Measurements from ENCODE around the gene LRG1.

LRG1 gene, protein sequence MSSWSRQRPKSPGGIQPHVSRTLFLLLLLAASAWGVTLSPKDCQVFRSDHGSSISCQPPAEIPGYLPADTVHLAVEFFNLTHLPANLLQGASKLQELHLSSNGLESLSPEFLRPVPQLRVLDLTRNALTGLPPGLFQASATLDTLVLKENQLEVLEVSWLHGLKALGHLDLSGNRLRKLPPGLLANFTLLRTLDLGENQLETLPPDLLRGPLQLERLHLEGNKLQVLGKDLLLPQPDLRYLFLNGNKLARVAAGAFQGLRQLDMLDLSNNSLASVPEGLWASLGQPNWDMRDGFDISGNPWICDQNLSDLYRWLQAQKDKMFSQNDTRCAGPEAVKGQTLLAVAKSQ

DNA sequence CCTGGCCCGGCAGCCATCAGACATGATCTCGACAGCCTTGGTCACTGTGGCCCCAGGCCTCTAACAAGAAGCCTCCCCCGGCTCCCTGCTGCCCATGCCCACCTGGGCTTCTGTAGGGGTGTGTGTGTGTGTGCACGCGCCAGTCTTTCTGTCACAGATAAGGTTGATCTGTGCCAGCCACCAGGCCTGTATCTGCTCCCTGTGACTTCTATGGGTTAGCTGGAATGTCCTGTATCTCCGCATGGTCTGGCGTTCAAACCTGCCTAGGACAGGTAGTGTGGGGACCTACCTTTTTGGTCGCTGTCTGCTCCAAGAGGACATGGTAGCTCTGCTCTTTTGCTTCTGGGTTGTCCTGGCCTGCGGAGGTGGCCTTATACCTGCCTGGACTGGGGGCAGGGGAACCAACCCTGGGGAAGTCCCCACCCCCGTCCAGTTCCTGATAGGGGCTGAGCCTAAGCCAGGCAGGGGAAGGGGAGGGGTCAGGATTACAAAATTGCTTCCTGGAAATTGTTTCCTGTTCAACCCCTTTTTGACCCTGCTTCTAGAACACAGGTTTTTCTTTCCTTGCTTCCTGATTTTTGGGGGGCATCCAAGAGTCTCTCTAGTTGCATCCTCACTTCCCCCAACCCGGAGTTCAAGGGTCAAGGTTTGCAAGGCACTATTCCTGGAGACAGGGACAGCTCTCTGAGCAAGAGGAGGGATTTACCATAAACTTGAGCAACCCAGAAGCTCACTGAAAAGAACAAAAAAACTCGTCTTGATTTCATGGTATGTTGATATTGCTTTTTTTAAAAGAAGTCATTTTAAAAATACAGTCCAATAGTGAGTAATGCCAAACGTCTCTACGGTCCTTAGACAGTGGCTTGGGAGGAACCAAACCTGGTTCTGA, at the start of gene LRG1:
TSS of gene LRG1 (minus strand) at position 344 of the 889 bp plus-strand sequence. CDS start at position 321, 23 bp downstream.
- DNase-seq (ENCODE audit: low spot score) = no peak

- DNase-seq (ENCODE audit: low spot score) = no peak
Observed at GRCh38 chr19:4588291-4588761, 48.5 kb upstream of the LRG1 start.

DNA sequence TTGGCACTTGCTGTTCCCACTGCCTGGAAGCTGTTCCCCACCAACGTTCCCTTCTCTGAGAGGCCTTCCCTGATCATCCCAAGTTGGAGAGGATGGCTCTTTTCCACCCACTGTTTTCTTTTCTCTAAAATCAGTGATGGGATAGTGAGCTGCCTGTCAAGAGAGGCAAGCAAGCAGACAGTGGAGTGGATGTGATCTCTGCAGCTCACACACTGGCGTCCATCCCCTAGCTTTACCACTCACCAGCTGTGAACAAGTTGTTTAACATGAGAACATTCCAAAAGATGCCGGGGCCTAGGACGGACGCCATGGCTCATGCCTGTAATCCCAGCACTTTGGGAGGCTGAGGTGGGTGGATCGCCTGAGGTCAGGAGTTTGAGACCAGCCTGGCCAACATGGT, 47.7 kb upstream of the LRG1 start:
- no peak for DNase-seq (ENCODE audit: low spot score)

DNA sequence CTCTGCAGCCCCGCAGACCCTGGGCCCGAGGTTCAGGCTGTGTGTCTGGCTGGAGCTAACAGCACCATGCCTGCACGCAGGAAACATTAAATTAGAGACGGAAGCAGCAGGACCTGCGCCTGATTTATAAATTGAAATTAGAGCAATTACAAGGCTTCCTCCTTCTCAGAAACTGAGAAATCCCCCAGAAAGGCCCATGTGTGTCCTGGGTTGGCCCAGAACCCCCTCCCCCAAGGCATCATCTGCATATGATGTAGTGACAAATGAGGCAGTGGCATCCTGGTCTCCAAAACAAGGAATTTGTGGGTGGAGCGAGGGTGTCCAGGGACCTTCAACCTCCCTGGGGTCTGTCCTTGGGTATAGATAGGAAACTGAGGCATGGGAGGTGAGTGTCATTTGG, 46.9 kb upstream of the LRG1 start:
- no peak for DNase-seq (ENCODE audit: low spot score)

- DNase-seq (ENCODE audit: low spot score) = no peak
Observed at GRCh38 chr19:4586245-4586644, 46.4 kb upstream of the LRG1 start.

DNA sequence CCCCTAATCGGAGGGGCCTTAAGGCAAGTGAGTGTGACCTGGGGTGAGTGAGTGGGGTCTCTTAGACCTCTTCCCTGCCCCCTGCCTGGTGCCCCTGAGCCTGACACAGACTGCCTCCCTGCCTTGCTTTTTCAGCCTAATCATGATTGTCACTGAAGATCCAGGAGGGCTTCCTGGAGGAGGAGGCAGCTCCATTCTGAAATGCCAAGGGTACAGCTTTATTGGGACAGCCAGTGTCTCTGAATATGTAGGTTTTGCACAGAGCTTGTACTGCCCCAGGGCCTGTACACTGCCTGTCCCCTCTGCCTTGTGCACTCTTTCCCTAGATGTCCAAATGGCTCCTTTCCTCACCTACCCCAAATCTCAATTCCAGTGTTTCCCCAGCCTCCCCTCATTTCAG, 45.7 kb upstream of the LRG1 start:
- DNase-seq (ENCODE audit: low spot score) = no peak

DNA sequence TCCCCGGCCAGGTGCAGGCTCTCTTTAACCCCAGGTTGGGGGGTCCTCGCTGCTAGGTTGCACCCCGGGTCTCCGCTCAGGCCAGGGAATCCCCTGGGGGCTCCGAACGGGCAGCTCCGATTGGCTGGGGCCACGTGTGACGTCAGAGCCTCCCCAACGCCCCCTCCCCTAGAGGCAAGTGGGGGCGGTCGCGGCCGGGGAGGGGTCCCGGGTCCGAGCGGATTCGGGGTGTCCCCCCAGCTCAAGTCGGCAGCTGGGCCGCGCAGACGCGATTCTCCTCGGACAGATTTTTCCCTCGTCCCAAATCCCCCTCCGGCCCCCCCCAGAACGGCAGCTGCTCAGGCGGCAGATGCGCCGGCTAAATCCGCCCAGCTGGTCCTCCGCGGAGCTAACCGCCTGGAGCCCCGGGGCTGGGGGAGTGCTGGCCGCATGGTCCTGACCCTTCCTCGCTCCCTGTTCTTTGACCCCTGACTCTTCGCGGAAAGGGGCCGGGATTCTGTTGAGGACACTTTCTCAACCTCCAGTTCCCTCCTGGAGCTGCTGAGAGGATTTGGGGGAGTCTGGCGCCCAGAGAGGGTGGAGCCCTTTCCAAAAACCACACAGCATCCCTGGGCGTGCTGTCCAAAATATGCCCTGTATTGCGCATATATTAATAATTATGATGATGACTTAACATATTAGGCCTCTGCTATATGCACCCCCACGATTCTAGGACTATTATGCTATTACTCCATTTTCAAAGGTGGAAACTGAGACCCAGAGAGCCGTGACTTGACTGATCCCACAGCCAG, 45.0 kb upstream of the LRG1 start:
- DNase-seq (ENCODE audit: low spot score) = no peak

DNA sequence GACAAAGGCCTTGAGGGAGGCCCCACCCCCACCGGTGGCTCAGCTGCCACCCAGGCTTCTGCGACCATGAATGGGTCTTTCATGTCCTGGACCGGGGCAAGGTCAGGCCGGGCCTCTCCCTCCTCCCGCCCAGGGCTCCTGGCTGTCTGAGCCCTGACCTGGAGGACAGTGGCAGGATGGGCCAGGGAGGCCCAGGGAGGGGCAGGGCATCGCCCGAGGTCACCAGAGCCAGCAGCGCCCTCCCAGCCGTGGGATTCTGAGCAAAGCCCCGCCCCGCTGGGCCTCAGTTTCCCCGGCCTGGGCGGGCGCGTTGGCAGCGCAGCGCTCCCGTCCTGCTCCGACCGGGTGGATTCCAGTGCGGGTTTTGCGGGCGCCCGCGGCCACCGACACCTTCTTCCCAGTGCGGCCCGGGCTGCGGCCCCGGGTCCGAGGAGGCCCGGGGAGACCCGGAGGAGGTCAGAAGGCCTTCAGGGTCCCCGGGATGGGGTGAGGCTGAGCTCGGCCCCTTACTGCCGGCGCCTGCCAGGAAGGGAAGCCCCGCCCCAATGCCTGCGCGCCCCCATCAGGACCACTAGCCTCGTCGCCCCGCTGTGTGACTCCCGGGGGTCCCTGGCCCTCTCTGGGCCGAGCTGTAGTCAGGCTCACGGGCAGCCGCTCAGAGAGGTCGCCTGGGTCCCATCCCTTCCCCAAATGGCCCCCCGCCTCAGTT, 44.3 kb upstream of the LRG1 start:
- DNase-seq (ENCODE audit: low spot score) = no peak

DNA sequence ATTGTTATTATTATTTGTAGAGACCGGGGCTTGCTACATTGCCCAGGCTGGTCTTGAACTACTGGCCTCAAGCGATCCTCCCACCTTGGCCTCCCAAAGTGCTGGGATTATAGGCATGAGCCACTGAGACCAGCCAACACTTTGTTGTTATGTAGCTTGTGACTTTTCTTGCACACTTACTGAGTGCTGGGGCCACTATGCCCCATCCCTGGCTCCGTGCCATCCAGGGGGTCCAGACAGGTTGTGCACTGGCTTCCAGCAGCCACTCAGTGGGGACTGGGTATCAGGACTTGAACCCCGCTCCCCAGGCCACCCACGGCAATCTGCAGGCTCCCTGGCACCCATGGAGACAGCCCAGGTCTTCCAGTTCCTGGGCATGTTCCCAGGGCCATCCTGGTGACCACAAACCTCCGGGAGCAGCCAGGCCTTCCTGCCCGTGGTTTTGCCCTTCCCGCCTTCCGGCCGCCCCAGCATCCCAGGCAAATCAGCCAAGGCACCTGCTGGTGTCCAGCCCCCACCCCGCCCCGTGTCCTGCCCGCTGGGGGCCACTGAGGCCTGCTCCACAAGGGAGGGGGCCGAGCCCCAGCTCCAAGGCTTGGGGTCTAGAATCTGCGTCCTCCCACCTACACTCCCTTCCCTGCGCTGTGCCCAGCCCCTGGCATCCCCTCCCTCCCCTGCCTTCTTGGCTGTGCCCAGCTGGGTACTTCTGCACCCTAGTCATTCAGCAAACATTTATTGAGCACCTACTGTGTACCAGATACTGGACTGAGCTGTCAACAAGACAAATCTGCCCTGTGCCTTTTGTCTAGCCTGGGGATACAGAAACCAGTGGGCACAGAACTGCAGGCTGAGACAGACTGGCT, 43.4 kb upstream of the LRG1 start:
- DNase-seq (ENCODE audit: low spot score) = no peak

- peak; percentile 64 for DNase-seq (ENCODE audit: low spot score)
Observed at GRCh38 chr19:4581666-4582553, 42.1 kb upstream of the LRG1 start.

- DNase-seq (ENCODE audit: low spot score) = no peak
Observed at GRCh38 chr19:4580961-4581665, 41.3 kb upstream of the LRG1 start.

DNA sequence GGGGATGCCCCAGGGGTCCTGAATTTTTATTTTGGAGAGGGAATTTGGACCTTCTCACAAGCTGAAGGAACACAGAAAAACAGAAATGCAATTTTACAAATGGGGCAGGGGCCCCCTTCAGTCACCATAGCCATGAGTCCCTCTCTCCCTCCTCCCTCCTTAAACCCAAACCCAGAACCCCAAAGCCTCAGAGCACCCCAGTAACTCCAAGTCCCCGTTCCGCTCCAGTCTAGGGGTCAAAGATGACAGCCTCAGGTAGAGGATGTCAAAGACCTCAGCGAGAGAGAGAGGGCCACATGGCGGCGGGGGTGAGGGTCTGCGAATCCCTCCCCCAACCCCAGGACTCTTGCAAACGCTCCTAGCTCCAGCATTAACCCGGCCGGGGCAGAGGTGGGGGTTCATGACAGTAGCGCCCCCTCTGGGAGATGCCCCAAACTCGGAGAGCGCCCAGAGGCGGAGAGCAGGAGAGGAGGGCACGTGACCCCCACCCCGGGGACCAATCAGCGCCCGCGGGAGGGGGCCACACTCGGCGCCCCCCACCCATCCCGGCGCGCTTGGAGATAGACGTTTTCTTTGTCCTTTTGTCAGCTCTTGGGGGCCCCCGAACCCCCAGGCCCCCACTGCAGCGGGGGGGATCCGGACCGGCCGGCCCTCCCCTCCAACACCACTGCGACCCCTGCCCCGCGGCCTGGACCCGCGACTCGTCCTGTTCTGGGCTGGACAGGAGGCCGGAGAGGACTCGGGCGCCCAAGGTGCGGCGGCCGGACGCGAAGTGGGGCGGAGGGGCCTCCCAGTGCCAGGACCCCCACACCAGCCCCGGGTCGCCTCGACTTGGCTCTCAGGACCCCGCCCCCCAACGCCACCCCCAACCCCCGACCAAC, 40.4 kb upstream of the LRG1 start:
- no peak for DNase-seq (ENCODE audit: low spot score)

DNA sequence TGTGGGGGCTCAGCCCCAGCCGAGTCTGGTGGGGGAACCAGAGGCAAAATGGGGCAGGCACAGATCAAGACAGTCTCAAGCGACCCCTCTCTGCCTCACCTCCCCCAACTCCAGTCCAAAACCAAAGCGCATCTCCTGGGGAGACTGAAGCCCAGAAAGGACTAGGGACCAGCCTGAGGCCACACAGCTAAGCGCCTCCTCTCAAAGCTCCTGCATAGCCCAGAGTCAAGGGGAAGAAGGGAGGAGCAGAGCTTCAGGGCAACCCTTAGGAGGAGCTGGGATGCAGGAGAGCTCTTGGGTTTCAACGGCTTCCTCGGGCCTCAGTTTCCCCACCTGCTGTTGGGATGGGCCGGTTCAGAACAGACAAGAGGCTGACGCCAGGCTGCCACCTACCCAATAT, 39.6 kb upstream of the LRG1 start:
- DNase-seq (ENCODE audit: low spot score) = no peak

- no peak for DNase-seq (ENCODE audit: low spot score)
Observed at GRCh38 chr19:4578552-4579248, 38.9 kb upstream of the LRG1 start.

GRCh38 chr19:4577020-4577782, 37.4 kb upstream of the LRG1 start:
- peak; percentile 59 for DNase-seq (ENCODE audit: low spot score)
